ENCODE measurements around the gene NHLRC1. TPM values are rescaled to one million over a fixed set of nuclear protein-coding genes. Genes with fewer than 3 reads are reported as not detected.

The NHLRC1 gene
- total RNA-seq, 1 experiment from 2014 or later = 2.1 TPM

DNA sequence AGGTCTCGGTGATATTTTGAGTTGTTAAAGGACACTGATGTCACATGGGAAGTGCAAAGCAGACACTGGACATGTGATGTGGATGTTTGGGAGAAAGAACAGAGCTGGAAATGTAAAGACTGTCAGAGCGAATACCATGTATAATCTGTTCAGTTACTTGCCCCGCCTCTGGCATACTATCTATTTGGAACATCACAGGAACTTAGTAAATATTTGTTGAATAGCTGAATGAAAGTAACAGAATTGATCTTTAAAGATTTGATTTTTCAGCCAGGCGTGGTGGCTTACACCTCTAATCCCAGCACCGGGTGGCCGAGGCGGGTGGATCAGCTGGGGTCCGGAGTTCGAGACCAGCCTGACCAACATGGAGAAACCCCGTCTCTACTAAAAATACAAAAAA is 13.8 kb upstream of the NHLRC1 start:
- ChIA-PET CTCF (no interaction called here), POLR2A (no interaction called here)
- Mint-ChIP-seq H3K36me3 (ENCODE audit: insufficient read depth, unreplicated experiment) (no peaks in the 10 kb centered on the region), H3K27me3 (ENCODE audit: insufficient read depth, unreplicated experiment) (no peaks in the 10 kb centered on the region), H3K9me3 (ENCODE audit: unreplicated experiment) (no peaks in the 10 kb centered on the region), H3K27ac (ENCODE audit: unreplicated experiment) (no peak overlapping the region), H3K4me1 (ENCODE audit: low read depth, unreplicated experiment) (no peaks in the 10 kb centered on the region), H3K4me3 (ENCODE audit: unreplicated experiment) (no peak overlapping the region)
- TF ChIP-seq, protein P1, sequence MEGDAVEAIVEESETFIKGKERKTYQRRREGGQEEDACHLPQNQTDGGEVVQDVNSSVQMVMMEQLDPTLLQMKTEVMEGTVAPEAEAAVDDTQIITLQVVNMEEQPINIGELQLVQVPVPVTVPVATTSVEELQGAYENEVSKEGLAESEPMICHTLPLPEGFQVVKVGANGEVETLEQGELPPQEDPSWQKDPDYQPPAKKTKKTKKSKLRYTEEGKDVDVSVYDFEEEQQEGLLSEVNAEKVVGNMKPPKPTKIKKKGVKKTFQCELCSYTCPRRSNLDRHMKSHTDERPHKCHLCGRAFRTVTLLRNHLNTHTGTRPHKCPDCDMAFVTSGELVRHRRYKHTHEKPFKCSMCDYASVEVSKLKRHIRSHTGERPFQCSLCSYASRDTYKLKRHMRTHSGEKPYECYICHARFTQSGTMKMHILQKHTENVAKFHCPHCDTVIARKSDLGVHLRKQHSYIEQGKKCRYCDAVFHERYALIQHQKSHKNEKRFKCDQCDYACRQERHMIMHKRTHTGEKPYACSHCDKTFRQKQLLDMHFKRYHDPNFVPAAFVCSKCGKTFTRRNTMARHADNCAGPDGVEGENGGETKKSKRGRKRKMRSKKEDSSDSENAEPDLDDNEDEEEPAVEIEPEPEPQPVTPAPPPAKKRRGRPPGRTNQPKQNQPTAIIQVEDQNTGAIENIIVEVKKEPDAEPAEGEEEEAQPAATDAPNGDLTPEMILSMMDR (IDR thresholded peaks at IDR 0.05; ENCODE audit: insufficient read depth in 1 of 2, low read depth in 1 of 2, low read length in 1 of 2, severe bottlenecking in 1 of 2, unreplicated experiment in 1 of 2) = no peak
- H3K36me3 ChIP-seq (ENCODE audit: control insufficient read depth, insufficient read depth, low read length) = no peaks in the 10 kb centered on the region; the same call in 1 of the 2 replicates
- no peak overlapping the region for H3K4me3 ChIP-seq (ENCODE audit: low read depth, low read length)
- H3K4me1 ChIP-seq = no peaks in the 10 kb centered on the region
- no peaks in the 10 kb centered on the region for H3K27me3 ChIP-seq (replicated peaks; ENCODE audit: control insufficient read depth, insufficient read depth, low read length)
- intact Hi-C loops (cut with micrococcal nuclease; ENCODE audit: unreplicated experiment) = no loop called here
- BruUV-seq (replicated peaks) = no TSS peak
- H3K9me3 ChIP-seq = no peaks in the 10 kb centered on the region
- DNase-seq = no peak

DNA sequence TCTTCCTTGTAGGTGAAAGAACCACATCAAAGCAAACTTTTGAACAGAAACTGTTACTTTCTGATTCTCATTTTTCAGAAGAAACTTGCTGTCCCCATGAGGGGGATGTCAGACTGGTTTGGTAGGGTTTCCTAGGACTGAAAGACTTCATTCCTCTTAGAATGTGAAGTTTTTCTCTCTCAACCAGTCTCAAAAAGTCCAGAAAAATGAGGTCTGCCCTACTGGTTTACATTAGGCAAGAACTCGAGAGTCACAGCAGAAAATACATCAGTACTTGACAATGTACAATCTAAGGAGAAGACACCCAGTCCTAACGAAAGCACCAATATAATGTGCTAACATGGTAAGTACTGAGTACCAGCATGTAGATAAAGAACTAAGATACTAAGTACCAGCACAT is 12.7 kb upstream of the NHLRC1 start:
- Histone ChIP-seq H3K36me3 (ENCODE audit: control insufficient read depth, insufficient read depth, low read length) (no peaks in the 10 kb centered on the region; the same call in 1 of the 2 replicates), H3K4me1 (no peaks in the 10 kb centered on the region), H3K4me3 (ENCODE audit: low read depth, low read length) (no peak overlapping the region), H3K9me3 (no peaks in the 10 kb centered on the region), H3K27me3 (replicated peaks; ENCODE audit: control insufficient read depth, insufficient read depth, low read length) (no peaks in the 10 kb centered on the region)
- no peak overlapping the region for H3K4me3 Mint-ChIP-seq (ENCODE audit: unreplicated experiment)
- no peaks in the 10 kb centered on the region for H3K9me3 Mint-ChIP-seq (ENCODE audit: unreplicated experiment)
- BruUV-seq (replicated peaks) = no TSS peak
- POLR2A ChIA-PET = no interaction called here
- TF ChIP-seq, protein P1 (IDR thresholded peaks at IDR 0.05; ENCODE audit: insufficient read depth in 1 of 2, low read depth in 1 of 2, low read length in 1 of 2, severe bottlenecking in 1 of 2, unreplicated experiment in 1 of 2) = no peak
- CTCF ChIA-PET = no interaction called here
- no peaks in the 10 kb centered on the region for H3K36me3 Mint-ChIP-seq (ENCODE audit: insufficient read depth, unreplicated experiment)
- no peaks in the 10 kb centered on the region for H3K4me1 Mint-ChIP-seq (ENCODE audit: low read depth, unreplicated experiment)
- intact Hi-C loops (cut with micrococcal nuclease; ENCODE audit: unreplicated experiment) = no loop called here
- DNase-seq = no peak
- no peaks in the 10 kb centered on the region for H3K27me3 Mint-ChIP-seq (ENCODE audit: insufficient read depth, unreplicated experiment)
- no peak overlapping the region for H3K27ac Mint-ChIP-seq (ENCODE audit: unreplicated experiment)

DNA sequence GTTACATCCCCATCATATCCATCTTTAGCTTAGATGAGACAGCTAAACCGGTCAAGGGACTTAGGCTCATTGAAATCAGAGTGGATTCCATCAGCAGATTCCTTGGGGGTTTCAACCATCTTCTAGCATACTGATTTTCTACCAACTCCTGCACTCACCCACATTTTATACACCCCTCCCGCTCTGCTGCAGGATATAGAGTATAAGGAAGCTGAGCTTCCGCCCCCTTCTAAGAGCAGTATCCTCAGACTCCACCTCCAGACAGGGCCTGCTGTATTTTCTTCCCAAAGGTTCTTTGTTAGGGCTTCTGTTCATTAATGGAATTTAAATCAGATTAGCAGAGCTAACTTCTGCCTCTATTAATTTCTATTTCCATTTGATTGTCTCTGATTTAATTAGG is 9.9 kb upstream of the NHLRC1 start:
- BruUV-seq (replicated peaks) = no TSS peak
- Histone ChIP-seq H3K4me3 (ENCODE audit: low read depth, low read length) (no peak overlapping the region), H3K9me3 (no peaks in the 10 kb centered on the region), H3K27me3 (replicated peaks; ENCODE audit: control insufficient read depth, insufficient read depth, low read length) (no peaks in the 10 kb centered on the region), H3K4me1 (no peaks in the 10 kb centered on the region), H3K36me3 (ENCODE audit: control insufficient read depth, insufficient read depth, low read length) (no peaks in the 10 kb centered on the region; the same call in 1 of the 2 replicates)
- Mint-ChIP-seq H3K27ac (ENCODE audit: unreplicated experiment) (no peak overlapping the region), H3K27me3 (ENCODE audit: insufficient read depth, unreplicated experiment) (no peaks in the 10 kb centered on the region), H3K4me3 (ENCODE audit: unreplicated experiment) (no peak overlapping the region), H3K4me1 (ENCODE audit: low read depth, unreplicated experiment) (no peaks in the 10 kb centered on the region), H3K9me3 (ENCODE audit: unreplicated experiment) (no peaks in the 10 kb centered on the region), H3K36me3 (ENCODE audit: insufficient read depth, unreplicated experiment) (no peaks in the 10 kb centered on the region)
- ChIA-PET CTCF (no interaction called here), POLR2A (no interaction called here)
- TF ChIP-seq, protein P1 (IDR thresholded peaks at IDR 0.05; ENCODE audit: insufficient read depth in 1 of 2, low read depth in 1 of 2, low read length in 1 of 2, severe bottlenecking in 1 of 2, unreplicated experiment in 1 of 2) = no peak
- intact Hi-C loops (cut with micrococcal nuclease; ENCODE audit: unreplicated experiment) = no loop called here
- DNase-seq = no peak

All from Caco-2 (cell line).